GM13976 (cell line): ENCODE data around the gene NAT9.

ENCODE experiments used
- DNase-seq: peaks from one replicate; pipeline ENCODE4 v3.0.0; 2012; ENCODE audit warnings: low spot score
- in situ Hi-C: fragments of 300-500 bp; cut with MboI; formaldehyde crosslinking; loops from one replicate; pipeline ENCODE4 v1.12.0; 2022; ENCODE audit warnings: low sequenced_read_pairs, mixed read lengths, inconsistent platforms; ENCODE audit not compliant: unreplicated experiment
- TF ChIP-seq, protein P1 (sequence below): IDR thresholded peaks from 2 replicates; pipeline ENCODE4 v1.5.1; 2012; ENCODE audit warnings: borderline replicate concordance, mild to moderate bottlenecking; ENCODE audit not compliant: insufficient read depth; ENCODE audit errors: extremely low read depth, missing control alignments, control extremely low read depth

Gene NAT9

DNA sequence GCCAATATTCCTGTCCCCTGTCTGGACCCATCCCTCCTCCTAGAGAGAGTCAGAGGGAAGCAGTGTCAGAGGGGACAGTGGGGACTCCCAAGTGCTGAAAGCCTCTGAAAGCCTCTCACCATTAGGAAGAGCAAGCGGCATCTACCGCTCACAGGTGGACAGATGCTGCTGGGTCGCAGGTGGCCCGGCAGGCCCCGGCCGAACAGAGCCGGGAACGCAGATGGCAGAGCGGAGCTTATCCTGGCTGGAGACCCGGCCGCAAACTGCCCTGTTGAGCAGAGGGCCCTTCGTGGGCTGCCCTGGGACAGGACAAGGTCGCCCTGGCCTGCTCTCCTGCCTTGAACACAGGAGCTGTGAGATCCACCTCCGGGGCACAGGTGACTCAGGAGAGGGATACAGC, 23.0 kb upstream of the NAT9 start:
- in situ Hi-C loops: loop anchor here (10.0 kb wide), 1 partner anchor 66 kb away; no protein-coding TSS in a partner anchor
- TF ChIP-seq, protein P1, sequence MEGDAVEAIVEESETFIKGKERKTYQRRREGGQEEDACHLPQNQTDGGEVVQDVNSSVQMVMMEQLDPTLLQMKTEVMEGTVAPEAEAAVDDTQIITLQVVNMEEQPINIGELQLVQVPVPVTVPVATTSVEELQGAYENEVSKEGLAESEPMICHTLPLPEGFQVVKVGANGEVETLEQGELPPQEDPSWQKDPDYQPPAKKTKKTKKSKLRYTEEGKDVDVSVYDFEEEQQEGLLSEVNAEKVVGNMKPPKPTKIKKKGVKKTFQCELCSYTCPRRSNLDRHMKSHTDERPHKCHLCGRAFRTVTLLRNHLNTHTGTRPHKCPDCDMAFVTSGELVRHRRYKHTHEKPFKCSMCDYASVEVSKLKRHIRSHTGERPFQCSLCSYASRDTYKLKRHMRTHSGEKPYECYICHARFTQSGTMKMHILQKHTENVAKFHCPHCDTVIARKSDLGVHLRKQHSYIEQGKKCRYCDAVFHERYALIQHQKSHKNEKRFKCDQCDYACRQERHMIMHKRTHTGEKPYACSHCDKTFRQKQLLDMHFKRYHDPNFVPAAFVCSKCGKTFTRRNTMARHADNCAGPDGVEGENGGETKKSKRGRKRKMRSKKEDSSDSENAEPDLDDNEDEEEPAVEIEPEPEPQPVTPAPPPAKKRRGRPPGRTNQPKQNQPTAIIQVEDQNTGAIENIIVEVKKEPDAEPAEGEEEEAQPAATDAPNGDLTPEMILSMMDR: no peak
- DNase-seq: no peak

GRCh38 chr17:74798239-74798707, 22.1 kb upstream of the NAT9 start:
- in situ Hi-C loops: loop anchor here (10.0 kb wide), 1 partner anchor 67 kb away; no protein-coding TSS in a partner anchor
- DNase-seq: no peak
- TF ChIP-seq, protein P1: no peak

DNA sequence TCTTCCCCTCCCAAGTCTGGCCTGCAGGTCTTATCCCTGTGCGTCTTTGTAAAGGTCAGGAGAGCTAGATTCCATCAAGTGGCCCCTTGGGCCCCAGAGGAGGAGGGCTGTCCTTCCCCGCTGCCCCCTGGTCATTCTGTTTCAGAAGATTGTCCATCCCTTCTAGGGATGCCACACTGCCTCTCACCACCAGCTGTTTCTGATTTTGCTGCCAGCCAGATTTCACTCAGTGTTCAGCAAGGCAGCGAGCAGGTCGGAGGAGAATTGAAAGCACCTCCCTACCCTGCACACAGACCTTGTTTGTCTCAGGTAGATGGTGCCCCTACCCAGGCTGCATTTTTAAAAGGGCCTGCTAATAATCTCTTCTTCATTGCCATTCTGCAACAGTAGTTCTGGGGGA, 21.7 kb upstream of the NAT9 start:
- TF ChIP-seq, protein P1: no peak
- DNase-seq: no peak
- in situ Hi-C loops: loop anchor here (10.0 kb wide), 1 partner anchor 67 kb away; no protein-coding TSS in a partner anchor

- DNase-seq: no peak
- TF ChIP-seq, protein P1: no peak
- in situ Hi-C loops: loop anchor here (10.0 kb wide), 1 partner anchor 68 kb away; no protein-coding TSS in a partner anchor
Observed at GRCh38 chr17:74796866-74797265, 20.7 kb upstream of the NAT9 start.

DNA sequence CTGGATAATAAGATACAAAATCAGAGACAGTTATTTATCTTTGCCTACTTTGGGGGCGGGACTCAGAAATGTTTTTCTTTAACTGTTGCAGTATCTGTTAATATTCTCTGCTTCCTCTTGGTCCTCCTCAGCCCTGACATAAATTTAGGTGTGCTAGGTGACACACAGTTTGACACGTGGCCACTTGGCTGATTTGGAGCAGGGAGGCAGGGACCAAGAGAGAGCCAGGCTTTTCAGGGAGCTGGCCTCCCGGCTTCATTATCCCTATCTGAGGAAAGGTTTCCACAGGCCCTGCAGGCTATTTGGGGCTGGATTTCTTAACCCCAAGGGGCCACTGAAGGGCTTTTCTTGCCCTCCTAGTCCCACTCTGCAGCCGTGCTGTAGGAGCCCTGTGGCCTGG, 20.1 kb upstream of the NAT9 start:
- TF ChIP-seq, protein P1: no peak
- DNase-seq: no peak
- in situ Hi-C loops: loop anchor here (10.0 kb wide), 1 partner anchor 69 kb away; no protein-coding TSS in a partner anchor

- no peak for DNase-seq
- TF ChIP-seq, protein P1: no peak
- in situ Hi-C loops: loop anchor here (10.0 kb wide), 1 partner anchor 69 kb away; no protein-coding TSS in a partner anchor
Observed at GRCh38 chr17:74795327-74796020, 19.3 kb upstream of the NAT9 start.
